GM12864 (cell line): ENCODE results near the gene RAB14.

Source experiments
- DNase-seq: peaks from one replicate; pipeline ENCODE4 v3.0.0-alpha.2; 2011; ENCODE audit warnings: low read depth
- H3K4me3 ChIP-seq: 2 replicates; pipeline ENCODE4 v1.5.1; 2011; ENCODE audit warnings: mild to moderate bottlenecking, low read depth, low read length, control low read depth
- CTCF ChIP-seq: IDR thresholded peaks from 2 replicates; pipeline ENCODE4 v1.5.1; 2011; ENCODE audit warnings: low read depth, mild to moderate bottlenecking, moderate library complexity, low read length, control low read depth, inconsistent platforms; ENCODE audit errors: missing control alignments

Gene RAB14

DNA sequence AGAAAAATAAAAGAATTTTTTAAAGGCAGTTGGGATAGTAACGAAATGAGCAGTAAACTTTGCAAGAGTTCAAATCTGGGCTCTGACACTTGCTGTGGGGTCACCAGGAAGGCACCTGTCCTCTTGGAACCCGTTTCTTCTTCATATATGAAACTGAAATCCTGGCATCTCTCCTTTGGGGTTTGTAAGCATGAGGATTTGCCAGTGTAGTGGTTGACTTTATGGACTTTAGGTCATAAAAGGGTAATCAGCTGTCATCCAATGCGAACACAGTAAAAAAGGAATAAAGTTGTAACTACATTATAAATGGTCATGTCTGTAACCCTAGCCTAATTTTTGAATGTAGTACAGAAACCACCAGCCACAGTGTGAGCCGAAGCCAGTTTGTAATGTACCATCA lies 1.3 kb downstream of the RAB14 start:
- DNase-seq = no peak
- no peak for TF ChIP-seq CTCF
- peak overlapping the region; percentile 93 for H3K4me3 ChIP-seq

GRCh38 chr9:121199921-121200320 lies 1.7 kb downstream of the RAB14 start:
- no peak for DNase-seq
- peak overlapping the region; percentile 93 for H3K4me3 ChIP-seq
- TF ChIP-seq CTCF = no peak

GRCh38 chr9:121198512-121199042 lies 3.1 kb downstream of the RAB14 start:
- no peak for DNase-seq
- no peak for TF ChIP-seq CTCF
- peak overlapping the region; percentile 39; the same call in 1 of the 2 replicates for H3K4me3 ChIP-seq

- DNase-seq = no peak
- TF ChIP-seq CTCF = no peak
These were observed 4.5 kb downstream of the RAB14 start for GRCh38 chr9:121197132-121197531.

GRCh38 chr9:121196389-121196788 lies 5.3 kb downstream of the RAB14 start:
- no peak overlapping the region; the same call in 1 of the 2 replicates for H3K4me3 ChIP-seq
- TF ChIP-seq CTCF = no peak
- no peak for DNase-seq

More at GRCh38 chr9:121197132-121197531, 4.5 kb downstream of the RAB14 start:
- H3K4me3 ChIP-seq = no peak overlapping the region

GRCh38 chr9:121194730-121195129 lies 6.9 kb downstream of the RAB14 start:
- DNase-seq = no peak
- no peak overlapping the region for H3K4me3 ChIP-seq
- no peak for TF ChIP-seq CTCF

DNA sequence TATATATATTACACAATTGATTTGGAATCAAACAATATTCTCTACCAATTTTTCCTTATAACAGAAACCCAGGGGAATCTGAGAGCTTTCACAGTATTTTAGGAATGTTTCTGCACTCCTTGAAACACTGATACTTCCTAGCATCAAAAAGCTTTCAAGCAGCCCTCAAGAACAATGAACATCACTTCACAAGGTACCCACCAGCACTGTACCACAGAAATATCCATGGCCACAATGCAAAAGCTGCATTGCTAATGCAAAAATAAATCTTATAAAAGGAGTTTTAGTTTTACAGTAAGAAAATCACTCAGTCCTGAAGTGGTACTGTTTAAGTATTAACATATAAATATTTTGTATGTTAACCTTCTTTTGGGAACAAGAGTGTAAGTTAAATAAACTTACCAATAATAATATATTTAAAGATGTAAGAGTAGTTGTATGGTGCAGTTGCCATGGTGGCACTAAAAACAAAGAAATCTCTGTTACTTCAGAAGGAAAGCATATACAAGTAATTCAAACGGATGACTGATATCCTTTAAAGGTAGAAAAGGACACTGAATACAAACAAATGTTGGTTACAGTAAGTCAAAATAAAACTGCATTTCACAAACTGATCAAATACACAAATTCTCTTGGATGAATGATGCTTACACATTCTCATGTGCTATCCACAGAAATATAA lies 8.6 kb downstream of the RAB14 start:
- H3K4me3 ChIP-seq = no peak overlapping the region
- DNase-seq = no peak
- TF ChIP-seq CTCF = no peak
